ENCODE data around the gene ELK4. TPM values are rescaled to one million over a fixed set of nuclear protein-coding genes. Genes with fewer than 3 reads are reported as not detected.

Gene ELK4
- total RNA-seq, 1 experiment from 2014 or later: 122 TPM

- Mint-ChIP-seq H3K4me3 (ENCODE audit: low read depth, unreplicated experiment) (peak overlapping the region; percentile 30), H3K9me3 (ENCODE audit: low read depth, unreplicated experiment) (no peaks in the 10 kb centered on the region), H3K27ac (ENCODE audit: unreplicated experiment) (peak overlapping the region; percentile 86), H3K4me1 (ENCODE audit: low read depth, unreplicated experiment) (peaks cover 64% of the 10 kb centered on the region), H3K36me3 (ENCODE audit: insufficient read depth, unreplicated experiment) (peaks cover 55% of the 10 kb centered on the region), H3K27me3 (ENCODE audit: unreplicated experiment) (no peaks in the 10 kb centered on the region)
- no peak for DNase-seq
- CTCF ChIA-PET: interaction anchor here (1.0 to 3.3 kb wide), 5 partner anchors 8 to 71 kb away, joined by 3 to 34 read pairs (median 21); partner anchors contain the start of gene ELK4
- no peak for TF ChIP-seq CTCF (IDR thresholded peaks at IDR 0.05; ENCODE audit: unreplicated experiment)
- intact Hi-C loops (cut with micrococcal nuclease; ENCODE audit: unreplicated experiment): loop anchor here (2.0 kb wide), 2 partner anchors 17 to 29 kb away; no protein-coding TSS in a partner anchor
- no TSS peak for BruUV-seq (replicated peaks)
These were observed 32.2 kb downstream of the ELK4 start for GRCh38 chr1:205599669-205600042.

GRCh38 chr1:205598841-205599668, 32.8 kb downstream of the ELK4 start:
- Mint-ChIP-seq H3K36me3 (ENCODE audit: insufficient read depth, unreplicated experiment) (peaks cover 55% of the 10 kb centered on the region), H3K4me3 (ENCODE audit: low read depth, unreplicated experiment) (no peak overlapping the region), H3K27me3 (ENCODE audit: unreplicated experiment) (no peaks in the 10 kb centered on the region), H3K4me1 (ENCODE audit: low read depth, unreplicated experiment) (peaks cover 58% of the 10 kb centered on the region), H3K9me3 (ENCODE audit: low read depth, unreplicated experiment) (no peaks in the 10 kb centered on the region), H3K27ac (ENCODE audit: unreplicated experiment) (peak overlapping the region; percentile 86)
- intact Hi-C loops (cut with micrococcal nuclease; ENCODE audit: unreplicated experiment): no loop called here
- no peak for TF ChIP-seq CTCF (IDR thresholded peaks at IDR 0.05; ENCODE audit: unreplicated experiment)
- CTCF ChIA-PET: no interaction called here
- no TSS peak for BruUV-seq (replicated peaks)
- DNase-seq: no peak

GRCh38 chr1:205597691-205598314, 34.0 kb downstream of the ELK4 start:
- no peak for DNase-seq
- no TSS peak for BruUV-seq (replicated peaks)
- H3K9me3 Mint-ChIP-seq (ENCODE audit: low read depth, unreplicated experiment): no peaks in the 10 kb centered on the region
- peaks cover 58% of the 10 kb centered on the region for H3K36me3 Mint-ChIP-seq (ENCODE audit: insufficient read depth, unreplicated experiment)
- H3K27me3 Mint-ChIP-seq (ENCODE audit: unreplicated experiment): no peaks in the 10 kb centered on the region
- peaks cover 46% of the 10 kb centered on the region for H3K4me1 Mint-ChIP-seq (ENCODE audit: low read depth, unreplicated experiment)
- intact Hi-C loops (cut with micrococcal nuclease; ENCODE audit: unreplicated experiment): no loop called here
- TF ChIP-seq CTCF (IDR thresholded peaks at IDR 0.05; ENCODE audit: unreplicated experiment): no peak
- peak overlapping the region; percentile 71 for H3K27ac Mint-ChIP-seq (ENCODE audit: unreplicated experiment)
- no peak overlapping the region for H3K4me3 Mint-ChIP-seq (ENCODE audit: low read depth, unreplicated experiment)
- CTCF ChIA-PET: no interaction called here

GRCh38 chr1:205596876-205597275, 34.9 kb downstream of the ELK4 start:
- H3K36me3 Mint-ChIP-seq (ENCODE audit: insufficient read depth, unreplicated experiment): peaks cover 59% of the 10 kb centered on the region
- H3K4me3 Mint-ChIP-seq (ENCODE audit: low read depth, unreplicated experiment): no peak overlapping the region
- BruUV-seq (replicated peaks): no TSS peak
- no peak for DNase-seq
- no peaks in the 10 kb centered on the region for H3K9me3 Mint-ChIP-seq (ENCODE audit: low read depth, unreplicated experiment)
- peak overlapping the region; percentile 31 for H3K27ac Mint-ChIP-seq (ENCODE audit: unreplicated experiment)
- CTCF ChIA-PET: no interaction called here
- no peaks in the 10 kb centered on the region for H3K27me3 Mint-ChIP-seq (ENCODE audit: unreplicated experiment)
- peaks cover 39% of the 10 kb centered on the region for H3K4me1 Mint-ChIP-seq (ENCODE audit: low read depth, unreplicated experiment)
- intact Hi-C loops (cut with micrococcal nuclease; ENCODE audit: unreplicated experiment): no loop called here
- TF ChIP-seq CTCF (IDR thresholded peaks at IDR 0.05; ENCODE audit: unreplicated experiment): no peak
